HFFc6 (cell line): ENCODE results near the gene ENG. TPM values are rescaled to one million over a fixed set of nuclear protein-coding genes. Genes with fewer than 3 reads are reported as not detected.

Experiments
- DNase-seq: peaks from one replicate; pipeline ENCODE4 v3.0.0-alpha.2; 2018
- H3K27ac Mint-ChIP-seq: 2 replicates; pipeline ENCODE4 v1.8.0; 2020; ENCODE audit warnings: mild to moderate bottlenecking, mixed read lengths
- H3K27me3 Mint-ChIP-seq: 2 replicates; pipeline ENCODE4 v1.8.0; 2021; ENCODE audit warnings: mild to moderate bottlenecking, moderate library complexity, mixed read lengths; ENCODE audit not compliant: insufficient read depth
- H3K36me3 Mint-ChIP-seq: 2 replicates; pipeline ENCODE4 v1.8.0; 2021; ENCODE audit warnings: low read depth, mixed read lengths
- H3K4me1 Mint-ChIP-seq: 2 replicates; pipeline ENCODE4 v1.8.0; 2020; ENCODE audit warnings: low read depth, mixed read lengths
- H3K4me3 Mint-ChIP-seq: 2 replicates; pipeline ENCODE4 v1.8.0; 2020; ENCODE audit warnings: mild to moderate bottlenecking, moderate library complexity, mixed read lengths
- H3K9me3 Mint-ChIP-seq: 2 replicates; pipeline ENCODE4 v1.8.0; 2020; ENCODE audit warnings: mild to moderate bottlenecking, mixed read lengths
- CTCF ChIP-seq: fragments of 200-600 bp; sonication (generic); IDR thresholded peaks from 2 replicates; pipeline ENCODE4 v1.5.0; 2021; ENCODE audit warnings: antibody characterized with exemption, mild to moderate bottlenecking
- total RNA-seq, 6 experiments: library from RNA; stranded (reverse); fragmentation: NEBNext Ultra II Directional; extraction: Animal tissue kit (Norgen Biotek cat#: 25700); gene quantifications; 2 replicates in 1 of 6; 3 replicates in 5 of 6; pipeline ENCODE4 v1.2.3, GENCODE V29; 2021

Gene ENG
- total RNA-seq, 6 experiments from 2014 or later = 205 to 249 (median 227) TPM

GRCh38 chr9:127808347-127809001 lies 46.0 kb downstream of the ENG start:
- H3K27me3 Mint-ChIP-seq = peaks cover 8% of the 10 kb centered on the region
- no peaks in the 10 kb centered on the region for H3K9me3 Mint-ChIP-seq
- TF ChIP-seq CTCF = no peak
- H3K4me3 Mint-ChIP-seq = no peak overlapping the region
- no peak for DNase-seq
- no peaks in the 10 kb centered on the region for H3K4me1 Mint-ChIP-seq
- peaks cover 15% of the 10 kb centered on the region; the same call in 1 of the 2 replicates for H3K36me3 Mint-ChIP-seq
- no peak overlapping the region for H3K27ac Mint-ChIP-seq

GRCh38 chr9:127806871-127807270 lies 47.6 kb downstream of the ENG start:
- Mint-ChIP-seq H3K27ac (no peak overlapping the region), H3K27me3 (peaks cover 1% of the 10 kb centered on the region; the same call in 1 of the 2 replicates), H3K36me3 (peaks cover 15% of the 10 kb centered on the region; the same call in 1 of the 2 replicates), H3K4me1 (peaks cover 5% of the 10 kb centered on the region), H3K9me3 (no peaks in the 10 kb centered on the region), H3K4me3 (no peak overlapping the region)
- no peak for TF ChIP-seq CTCF
- no peak for DNase-seq

DNA sequence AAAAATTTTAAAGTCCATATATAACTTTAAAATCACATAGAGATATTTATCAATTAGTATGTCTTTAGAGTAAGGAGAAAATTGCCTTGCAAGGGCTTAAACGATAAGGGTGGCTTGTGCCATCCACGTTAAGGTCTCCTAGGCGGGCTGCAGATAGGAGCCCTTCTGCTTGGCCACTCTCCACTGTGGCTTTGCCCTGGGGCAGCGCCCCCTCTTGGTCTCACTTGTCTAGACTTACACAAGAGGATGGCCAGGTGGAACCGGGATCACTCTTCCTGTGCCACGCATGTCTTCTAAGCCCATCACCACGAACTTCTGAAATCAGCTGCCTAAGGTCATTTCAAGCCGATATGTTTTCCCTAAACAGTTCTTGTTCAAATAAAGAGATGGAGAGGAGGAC lies 48.8 kb downstream of the ENG start:
- Mint-ChIP-seq H3K36me3 (peaks cover 15% of the 10 kb centered on the region; the same call in 1 of the 2 replicates), H3K27me3 (peaks cover 1% of the 10 kb centered on the region; the same call in 1 of the 2 replicates), H3K9me3 (no peaks in the 10 kb centered on the region), H3K4me3 (no peak overlapping the region), H3K27ac (no peak overlapping the region), H3K4me1 (peaks cover 17% of the 10 kb centered on the region)
- peak; percentile 73 for TF ChIP-seq CTCF
- no peak for DNase-seq

- H3K9me3 Mint-ChIP-seq = no peaks in the 10 kb centered on the region
- H3K4me3 Mint-ChIP-seq = peak overlapping the region; percentile 97
- H3K27me3 Mint-ChIP-seq = no peaks in the 10 kb centered on the region
- peaks cover 18% of the 10 kb centered on the region for H3K4me1 Mint-ChIP-seq
- DNase-seq = peak; percentile 36
- no peak for TF ChIP-seq CTCF
- peaks cover 15% of the 10 kb centered on the region; the same call in 1 of the 2 replicates for H3K36me3 Mint-ChIP-seq
- H3K27ac Mint-ChIP-seq = peak overlapping the region; percentile 94
Observed at GRCh38 chr9:127803507-127804352, 50.7 kb downstream of the ENG start.

DNA sequence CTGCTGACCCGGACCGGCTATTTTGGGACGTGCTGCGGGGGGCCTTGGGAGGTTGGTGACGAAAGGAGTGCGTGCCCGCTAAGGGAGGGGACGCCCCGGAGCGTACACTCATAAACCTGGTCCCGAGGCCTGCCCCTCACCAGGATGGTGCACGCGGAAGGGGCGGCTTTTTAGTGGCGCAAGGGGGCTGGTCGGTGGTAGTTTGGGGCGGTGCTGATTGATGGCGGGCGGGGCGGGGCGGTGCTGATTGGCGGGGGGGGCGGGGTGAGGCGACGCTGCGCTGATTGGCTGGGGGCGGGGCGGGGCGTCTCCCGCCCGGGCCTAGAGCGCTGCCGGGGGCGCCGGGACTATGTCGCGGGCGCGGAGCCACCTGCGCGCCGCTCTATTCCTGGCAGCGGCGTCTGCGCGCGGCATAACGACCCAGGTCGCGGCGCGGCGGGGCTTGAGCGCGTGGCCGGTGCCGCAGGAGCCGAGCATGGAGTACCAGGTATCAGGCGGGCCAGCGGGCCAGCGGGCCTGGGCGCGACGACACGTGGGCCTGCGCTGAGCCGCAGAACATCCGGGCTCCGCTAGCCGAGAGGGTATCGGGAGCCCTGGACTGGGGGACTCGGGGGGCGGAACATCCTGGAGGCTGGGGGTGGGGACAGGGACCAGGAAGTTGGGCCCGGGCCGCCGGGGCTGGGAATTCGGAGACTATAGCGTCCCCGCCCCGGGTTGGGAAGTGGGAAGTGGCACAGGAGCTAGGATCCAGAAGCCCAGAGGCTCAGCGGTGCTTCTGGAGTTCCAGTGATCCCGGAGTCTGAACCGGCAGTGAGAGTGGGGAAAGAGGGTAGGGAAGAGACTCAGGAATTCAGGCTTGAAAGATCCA lies 51.6 kb downstream of the ENG start, which contains the start of gene FPGS:
FPGS (plus strand) TSS at position 307 of the 868 bp plus-strand sequence; CDS start at position 350, 43 bp downstream.
- peaks cover 18% of the 10 kb centered on the region for H3K4me1 Mint-ChIP-seq
- TF ChIP-seq CTCF = 0 out of 2 replicates have a peak, but pooled peaks have one; percentile 1
- peaks cover 14% of the 10 kb centered on the region; the same call in 1 of the 2 replicates for H3K36me3 Mint-ChIP-seq
- H3K4me3 Mint-ChIP-seq = peak within 1 kb of the TSS; percentile 97
- H3K27me3 Mint-ChIP-seq = no peaks in the 10 kb centered on the region
- peak; percentile 78 for DNase-seq
- H3K9me3 Mint-ChIP-seq = no peaks in the 10 kb centered on the region
- H3K27ac Mint-ChIP-seq = peak within 1 kb of the TSS; percentile 94
